Measurements from ENCODE around the gene FLOT2. TPM values are rescaled to one million over a fixed set of nuclear protein-coding genes. Genes with fewer than 3 reads are reported as not detected.

The FLOT2 gene
- total and polyA plus RNA-seq, 4 donors = 46.2 to 226 (median 121) TPM

- no peaks in the 10 kb centered on the region for H3K27me3 ChIP-seq (ENCODE audit: control insufficient read depth in 3 of 3, insufficient read depth in 3 of 3, low read length in 2 of 3)
- no peak overlapping the region for H3K27ac ChIP-seq (ENCODE audit: low read depth in 1 of 2, low read length in 1 of 2)
- H3K36me3 ChIP-seq (ENCODE audit: control insufficient read depth in 4 of 4, insufficient read depth in 4 of 4, low read length in 4 of 4) = peaks cover 0 to 6% (median 2%) of the 10 kb centered on the region in 4 donors
- DNase-seq = no peak
- H3K4me3 ChIP-seq = no peak overlapping the region
- H3K9ac ChIP-seq (ENCODE audit: insufficient read depth in 1 of 2, low read length in 2 of 2) = no peak overlapping the region
- 89 to 90% methylated on average over 13 of the region's 13 CpGs for WGBS, 2 donors
- TF ChIP-seq CTCF (IDR thresholded peaks at IDR 0.05; ENCODE audit: control extremely low read depth, extremely low read depth) = no peak
- no peak for ATAC-seq (ENCODE audit: insufficient read depth, low FRiP score)
- no peaks in the 10 kb centered on the region for H3K9me3 ChIP-seq (ENCODE audit: control insufficient read depth in 4 of 4, insufficient read depth in 3 of 4, low read length in 3 of 4)
- no peaks in the 10 kb centered on the region for H3K4me1 ChIP-seq (ENCODE audit: control insufficient read depth in 5 of 5, insufficient read depth in 5 of 5, low read length in 5 of 5)
Observed at GRCh38 chr17:28865946-28866752, 31.4 kb downstream of the FLOT2 start.

GRCh38 chr17:28864991-28865849 is 32.3 kb downstream of the FLOT2 start:
- Histone ChIP-seq H3K4me1 (ENCODE audit: control insufficient read depth in 5 of 5, insufficient read depth in 5 of 5, low read length in 5 of 5) (no peaks in the 10 kb centered on the region), H3K27ac (ENCODE audit: low read depth in 1 of 2, low read length in 1 of 2) (peak overlapping the region in 1 of 2 donors; percentile 74), H3K27me3 (ENCODE audit: control insufficient read depth in 3 of 3, insufficient read depth in 3 of 3, low read length in 2 of 3) (no peaks in the 10 kb centered on the region), H3K9me3 (ENCODE audit: control insufficient read depth in 4 of 4, insufficient read depth in 3 of 4, low read length in 3 of 4) (no peaks in the 10 kb centered on the region), H3K36me3 (ENCODE audit: control insufficient read depth in 4 of 4, insufficient read depth in 4 of 4, low read length in 4 of 4) (peaks cover 0 to 12% (median 6%) of the 10 kb centered on the region in 4 donors), H3K4me3 (no peak overlapping the region), H3K9ac (ENCODE audit: insufficient read depth in 1 of 2, low read length in 2 of 2) (no peak overlapping the region)
- no peak for TF ChIP-seq CTCF (IDR thresholded peaks at IDR 0.05; ENCODE audit: control extremely low read depth, extremely low read depth)
- no peak for ATAC-seq (ENCODE audit: insufficient read depth, low FRiP score)
- WGBS, 2 donors = 68 to 77% methylated on average over 11 of the region's 11 CpGs
- DNase-seq = no peak

- WGBS, 2 donors = 96 to 100% methylated on average over 1 of the region's 1 CpG
- TF ChIP-seq CTCF (IDR thresholded peaks at IDR 0.05; ENCODE audit: control extremely low read depth, extremely low read depth) = no peak
- Histone ChIP-seq H3K27me3 (ENCODE audit: control insufficient read depth in 3 of 3, insufficient read depth in 3 of 3, low read length in 2 of 3) (no peaks in the 10 kb centered on the region), H3K36me3 (ENCODE audit: control insufficient read depth in 4 of 4, insufficient read depth in 4 of 4, low read length in 4 of 4) (peaks cover 0 to 15% (median 10%) of the 10 kb centered on the region in 4 donors), H3K27ac (ENCODE audit: low read depth in 1 of 2, low read length in 1 of 2) (no peak overlapping the region), H3K4me1 (ENCODE audit: control insufficient read depth in 5 of 5, insufficient read depth in 5 of 5, low read length in 5 of 5) (no peaks in the 10 kb centered on the region), H3K4me3 (no peak overlapping the region), H3K9me3 (ENCODE audit: control insufficient read depth in 4 of 4, insufficient read depth in 3 of 4, low read length in 3 of 4) (no peaks in the 10 kb centered on the region), H3K9ac (ENCODE audit: insufficient read depth in 1 of 2, low read length in 2 of 2) (no peak overlapping the region)
- no peak for ATAC-seq (ENCODE audit: insufficient read depth, low FRiP score)
- DNase-seq = no peak
Observed at GRCh38 chr17:28863953-28864352, 33.6 kb downstream of the FLOT2 start.
